K562 treated with DMSO at 1 percent for 48 hours (cell line): Measurements from ENCODE around the gene ITGAD. TPM values are rescaled to one million over a fixed set of nuclear protein-coding genes. Genes with fewer than 3 reads are reported as not detected.

Experiments used
- total RNA-seq: library from RNA; unstranded; fragments of 300-600 nt; gene quantifications from 2 replicates; pipeline ENCODE4 v1.2.3, GENCODE V29; 2022; ENCODE audit warnings: low replicate concordance; ENCODE audit errors: extremely low read depth

Gene ITGAD
- total RNA-seq = not detected in 2 replicates

DNA sequence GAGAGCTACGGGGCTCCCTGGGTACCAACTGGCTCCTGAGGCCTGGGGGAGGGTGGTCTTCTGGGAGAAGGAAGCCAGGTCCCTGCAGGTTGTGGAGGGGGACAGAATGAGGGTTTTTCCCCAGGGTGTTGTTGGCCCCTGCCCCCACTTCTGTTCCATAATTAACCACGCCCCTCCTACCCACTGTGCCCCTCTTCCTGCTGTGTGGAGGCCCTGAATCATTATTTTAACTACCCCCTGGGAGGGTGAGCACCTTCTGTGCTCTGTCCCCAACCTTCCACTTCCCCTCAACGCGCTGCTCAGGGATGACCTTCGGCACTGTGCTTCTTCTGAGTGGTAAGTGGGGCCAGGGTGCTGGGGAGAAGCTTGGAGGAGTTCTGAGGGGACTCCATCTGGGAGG, at the start of gene ITGAD:
Gene ITGAD, plus strand, starts transcription at position 280 of the 400 bp plus-strand sequence. Its CDS starts 26 bp downstream, at position 306.

GRCh38 chr16:31354394-31355291, 38.5 kb upstream of the ITGAD start, which contains the start of gene ITGAX:
ITGAX (plus strand) TSS chr16:31355176; CDS start chr16:31355255, 79 bp downstream.

GRCh38 chr16:31428279-31428597, 35.1 kb downstream of the ITGAD start, which contains the start of gene COX6A2:
COX6A2 (minus strand) TSS chr16:31428360; CDS start chr16:31428325, 35 bp downstream.

GRCh38 chr16:31458844-31459686, 65.9 kb downstream of the ITGAD start, which contains the start of gene ARMC5:
ARMC5 (plus strand) TSS chr16:31459501; CDS start chr16:31459525, 24 bp downstream.

DNA sequence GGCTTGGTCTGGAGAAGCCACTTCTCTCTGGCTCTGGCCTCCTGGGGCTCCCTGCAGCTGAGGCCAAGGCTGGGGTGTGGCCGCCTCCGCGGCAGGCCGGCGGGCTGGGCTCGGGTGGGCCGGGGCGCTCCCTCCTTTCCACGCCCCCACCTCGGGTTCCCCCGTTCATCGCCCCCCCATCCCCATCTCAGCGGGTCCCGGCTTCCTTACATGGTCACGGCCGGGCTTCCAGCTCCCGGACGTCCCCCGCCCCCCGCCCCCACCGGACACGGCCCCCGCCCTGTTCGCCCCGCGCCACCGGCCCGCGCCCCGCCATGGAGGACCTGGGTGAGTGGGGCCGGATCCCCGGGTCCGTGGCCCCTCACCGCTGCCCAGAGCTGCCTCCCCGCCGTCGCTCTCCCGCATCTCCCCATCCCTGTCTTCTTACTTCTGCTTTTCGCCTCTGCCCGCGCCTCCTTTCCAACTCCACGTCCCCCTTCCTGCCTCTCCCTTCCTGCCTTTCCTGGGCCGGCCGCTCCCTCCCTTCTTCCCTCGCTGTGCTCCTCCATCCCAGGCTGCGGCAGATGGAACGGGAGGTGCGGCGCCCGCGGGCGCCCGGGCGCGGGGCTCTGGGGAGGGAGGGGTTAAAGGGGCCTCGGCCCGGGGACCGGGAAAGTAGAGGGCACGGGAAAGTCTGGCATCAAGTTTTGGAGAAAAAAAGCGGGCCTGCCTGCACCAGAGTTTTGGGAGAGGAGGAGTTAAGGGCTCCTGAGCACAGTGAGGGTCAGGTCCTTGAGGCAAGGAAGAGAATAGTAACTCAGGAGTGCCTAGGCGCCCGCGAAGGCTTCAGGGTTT, 79.0 kb downstream of the ITGAD start, which contains the start of gene TGFB1I1:
Gene TGFB1I1, plus strand, starts transcription at position 278 of the 834 bp plus-strand sequence. Its CDS starts 37 bp downstream, at position 315.

Other genes with a start within 250 kb of the ITGAD start
- gene PRSS36, start 243.3 kb upstream of the ITGAD start, total RNA-seq = not detected in 2 replicates
- not detected in 2 replicates for gene FUS, start 213.2 kb upstream of the ITGAD start, total RNA-seq
- gene PYCARD, start 190.6 kb upstream of the ITGAD start, total RNA-seq = not detected in 2 replicates
- not detected in 2 replicates for gene TRIM72, start 179.2 kb upstream of the ITGAD start, total RNA-seq
- not detected in 2 replicates for gene PYDC1, start 176.2 kb upstream of the ITGAD start, total RNA-seq
- gene ITGAM, start 133.4 kb upstream of the ITGAD start, total RNA-seq = not detected in 2 replicates
- not detected in 2 replicates for gene ITGAX, start 38.2 kb upstream of the ITGAD start, total RNA-seq
- gene COX6A2, start 35.0 kb downstream of the ITGAD start, total RNA-seq = not detected in 2 replicates
- not detected in 2 replicates for gene ZNF843, start 49.5 kb downstream of the ITGAD start, total RNA-seq
- not detected in 2 replicates for gene ARMC5, start 66.2 kb downstream of the ITGAD start, total RNA-seq
- gene TGFB1I1, start 78.8 kb downstream of the ITGAD start, total RNA-seq = not detected in 2 replicates
- gene SLC5A2, start 89.8 kb downstream of the ITGAD start, total RNA-seq = not detected in 2 replicates
- gene RUSF1, start 115.1 kb downstream of the ITGAD start, total RNA-seq = not detected in 2 replicates
- not detected in 2 replicates for gene AHSP, start 134.6 kb downstream of the ITGAD start, total RNA-seq